Central memory CD4-positive, alpha-beta T cell (primary cell): ENCODE results near the gene IQGAP3.
"Not testable (repeated sequence)": the region's sequence is repeated elsewhere in the genome, so short reads cannot be mapped to it uniquely, and the experiment has no call there.

Experiments
- DNase-seq: peaks from one replicate; pipeline ENCODE4 v3.0.0; 2022

Gene IQGAP3

GRCh38 chr1:156571261-156571852 lies 1.0 kb downstream of the IQGAP3 start:
- DNase-seq, result no peak

GRCh38 chr1:156566436-156566835 lies 5.9 kb downstream of the IQGAP3 start:
- DNase-seq, result no peak

DNA sequence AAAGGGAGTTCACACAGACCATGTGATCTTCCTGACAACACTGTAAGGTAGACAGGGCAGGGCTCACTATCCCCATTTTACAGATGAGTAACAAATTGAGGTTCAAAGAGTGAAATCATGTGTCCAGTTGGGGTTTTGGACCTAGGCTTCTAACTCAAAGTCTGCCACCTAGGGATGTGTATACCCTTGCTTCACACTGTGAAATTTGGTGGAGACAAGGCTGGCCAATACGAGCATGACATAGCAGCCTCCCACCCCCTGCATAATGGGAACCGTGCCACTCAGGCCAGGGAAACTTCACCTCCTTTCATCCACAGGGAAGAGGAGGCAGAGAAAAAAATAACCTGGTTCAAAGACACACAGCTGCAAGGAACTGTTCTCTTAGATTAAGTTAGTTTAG lies 6.8 kb downstream of the IQGAP3 start:
- DNase-seq, result no peak

DNA sequence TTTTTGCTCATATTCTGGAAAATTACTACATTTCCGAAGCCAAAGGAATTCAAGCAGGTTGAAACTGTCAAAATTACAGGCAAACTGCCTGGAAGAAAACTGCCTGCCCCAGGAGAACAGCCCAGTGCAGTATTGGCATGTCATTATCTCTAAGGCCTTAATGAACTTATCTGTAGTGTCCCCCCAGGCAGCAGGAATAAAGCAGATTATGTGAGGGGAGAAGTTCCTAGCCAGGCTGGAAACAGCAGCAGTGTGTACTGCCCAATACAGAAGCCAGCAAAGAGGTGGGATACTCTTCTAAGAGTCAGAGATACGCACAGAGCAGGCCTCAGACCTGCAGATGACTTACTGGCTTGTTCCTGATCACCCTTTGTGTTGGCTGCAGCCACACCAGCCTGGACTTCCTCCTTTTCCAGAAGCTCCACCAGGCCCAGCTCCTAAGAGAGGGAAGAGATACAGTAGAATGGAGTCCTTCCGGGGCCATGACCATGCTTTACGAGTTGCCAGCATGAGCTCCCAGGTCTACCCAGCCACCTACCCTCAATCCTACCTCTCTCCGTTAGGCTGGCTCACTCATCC lies 11.7 kb downstream of the IQGAP3 start:
- DNase-seq, result no peak

GRCh38 chr1:156559797-156560385 lies 12.5 kb downstream of the IQGAP3 start:
- DNase-seq, result no peak

- no peak for DNase-seq
Measured at GRCh38 chr1:156559086-156559796, 13.1 kb downstream of the IQGAP3 start.

- DNase-seq, result no peak
Measured at GRCh38 chr1:156556354-156556753, 16.0 kb downstream of the IQGAP3 start.

DNA sequence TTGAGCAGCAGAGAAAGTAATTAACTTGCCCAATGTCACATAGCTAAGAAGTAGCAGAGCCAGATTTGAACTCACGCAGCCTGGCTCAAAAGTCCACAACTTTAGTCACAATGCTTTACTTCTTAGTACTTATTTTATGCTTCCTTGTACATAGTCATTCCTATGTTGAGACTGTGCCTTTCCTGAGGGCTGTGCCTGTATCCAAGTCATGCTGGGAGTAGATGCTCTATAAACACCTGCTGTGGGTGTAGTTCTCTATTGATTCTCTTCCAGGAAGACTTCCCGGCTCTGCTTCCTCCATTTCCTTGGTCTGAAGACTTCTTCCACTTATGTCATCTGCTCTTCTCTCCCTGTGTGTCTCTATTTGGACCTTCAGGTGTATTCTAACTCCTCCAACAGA lies 16.6 kb downstream of the IQGAP3 start:
- no peak for DNase-seq

DNA sequence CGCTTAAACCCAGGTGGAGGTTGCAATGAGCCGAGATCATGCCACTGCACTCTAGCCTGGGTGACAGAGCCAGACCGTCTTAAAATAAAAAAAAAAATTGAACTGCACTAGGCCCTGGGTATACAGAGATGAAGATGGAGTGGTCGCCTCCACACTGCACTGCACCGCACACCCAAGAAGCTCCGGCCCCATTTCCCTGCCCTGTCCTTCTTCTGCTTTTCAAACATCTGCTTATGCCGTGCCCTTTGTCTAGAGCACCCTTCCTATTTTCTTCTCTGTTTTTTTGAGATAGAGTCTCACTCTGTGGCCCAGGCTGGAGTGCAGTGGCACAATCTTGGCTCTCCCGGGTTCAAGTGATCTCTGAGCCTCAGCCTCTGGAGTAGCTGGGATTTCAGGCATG lies 17.4 kb downstream of the IQGAP3 start:
- no peak for DNase-seq

GRCh38 chr1:156553860-156554485 lies 18.4 kb downstream of the IQGAP3 start:
- DNase-seq, result no peak

DNA sequence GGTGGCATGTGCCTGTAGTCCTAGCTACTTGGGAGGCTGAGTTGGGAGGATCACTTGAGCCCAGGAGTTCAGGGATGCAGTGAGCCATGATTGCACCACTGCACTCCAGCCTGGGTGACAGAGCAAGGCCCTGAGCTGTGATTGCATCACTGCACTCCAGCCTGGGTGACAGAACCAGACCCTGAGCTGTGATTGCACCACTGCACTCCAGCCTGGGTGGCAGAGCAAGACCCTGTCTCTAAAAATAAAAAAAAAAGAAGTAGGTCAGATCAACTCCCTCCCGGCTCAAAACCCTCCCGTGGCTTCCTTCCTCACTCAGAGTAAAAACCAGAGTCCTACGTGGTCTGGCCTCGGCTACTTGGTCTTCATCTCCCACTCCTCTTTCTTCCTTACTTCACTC lies 19.4 kb downstream of the IQGAP3 start:
- DNase-seq, result not testable (repeated sequence)

- DNase-seq, result no peak
Measured at GRCh38 chr1:156552518-156552917, 19.8 kb downstream of the IQGAP3 start.

GRCh38 chr1:156551869-156552268 lies 20.5 kb downstream of the IQGAP3 start:
- DNase-seq, result no peak

- DNase-seq, result no peak
Measured at GRCh38 chr1:156551066-156551643, 21.2 kb downstream of the IQGAP3 start.

DNA sequence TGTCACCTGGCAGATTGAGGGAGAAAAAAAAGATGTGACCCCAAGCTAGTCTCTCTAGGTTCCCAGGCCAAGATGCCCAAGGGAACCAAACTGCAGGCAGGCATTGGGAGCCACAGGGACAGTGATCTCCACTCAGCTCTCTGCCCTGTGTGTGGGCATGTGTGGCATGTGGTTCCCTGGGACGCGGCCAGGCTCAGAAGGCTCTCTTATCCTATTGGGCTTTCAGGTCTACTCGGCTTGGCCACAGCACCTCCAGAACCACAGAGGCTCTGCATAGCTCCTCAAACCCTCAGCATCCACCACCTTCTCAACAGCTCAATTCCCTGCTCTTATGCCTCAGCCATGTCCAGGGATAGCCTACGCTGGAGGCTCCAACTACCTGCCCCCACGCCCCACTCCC lies 22.0 kb downstream of the IQGAP3 start:
- DNase-seq, result no peak

- no peak for DNase-seq
Measured at GRCh38 chr1:156549831-156550230, 22.5 kb downstream of the IQGAP3 start.

DNA sequence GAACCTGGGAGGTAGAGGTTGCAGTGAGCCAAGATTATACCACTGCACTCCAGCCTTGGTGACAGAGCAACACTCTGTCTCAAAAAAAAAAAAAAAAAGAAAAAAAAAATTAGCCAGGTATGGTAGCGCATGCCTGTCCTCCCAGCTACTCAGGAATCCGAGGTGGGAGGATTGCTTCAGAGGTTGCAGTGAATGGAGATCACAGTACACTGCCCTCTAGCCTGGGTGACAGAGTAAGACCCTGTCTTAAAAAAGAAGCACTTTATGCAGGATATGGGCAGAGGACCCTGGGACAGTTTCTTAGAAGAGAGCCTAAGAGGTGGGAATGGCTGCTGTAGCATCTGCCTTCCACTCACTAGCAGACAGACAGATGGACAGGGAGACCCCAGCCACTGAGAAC lies 23.0 kb downstream of the IQGAP3 start:
- no peak for DNase-seq

GRCh38 chr1:156547982-156548381 lies 24.4 kb downstream of the IQGAP3 start:
- DNase-seq, result no peak

- no peak for DNase-seq
Measured at GRCh38 chr1:156547434-156547833, 24.9 kb downstream of the IQGAP3 start.

- DNase-seq, result no peak
Measured at GRCh38 chr1:156546267-156546666, 26.1 kb downstream of the IQGAP3 start.

GRCh38 chr1:156544592-156545102 lies 27.7 kb downstream of the IQGAP3 start:
- no peak for DNase-seq

DNA sequence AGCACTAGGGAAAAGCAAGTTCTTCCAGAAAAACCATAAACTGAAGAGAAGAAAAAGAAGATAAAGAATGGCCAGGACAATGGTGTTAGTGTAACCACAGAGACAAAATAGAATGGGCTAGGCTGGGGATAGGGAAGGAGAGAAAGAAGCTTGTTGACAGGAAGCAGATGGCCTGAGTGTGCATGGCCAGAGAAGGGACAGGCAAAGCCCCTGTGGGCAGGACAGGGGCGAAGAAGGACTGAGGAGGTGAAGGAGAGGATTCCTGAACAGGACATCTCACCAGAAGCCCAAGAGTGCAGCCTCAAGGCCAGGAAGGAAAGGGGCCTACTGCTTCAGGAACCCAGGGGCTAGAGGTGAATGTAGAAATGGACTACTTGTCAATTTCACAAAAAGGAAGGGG lies 29.3 kb downstream of the IQGAP3 start:
- DNase-seq, result no peak

- no peak for DNase-seq
Measured at GRCh38 chr1:156540955-156541354, 31.4 kb downstream of the IQGAP3 start.
